ENCODE data around the gene FBXL14.

DNA sequence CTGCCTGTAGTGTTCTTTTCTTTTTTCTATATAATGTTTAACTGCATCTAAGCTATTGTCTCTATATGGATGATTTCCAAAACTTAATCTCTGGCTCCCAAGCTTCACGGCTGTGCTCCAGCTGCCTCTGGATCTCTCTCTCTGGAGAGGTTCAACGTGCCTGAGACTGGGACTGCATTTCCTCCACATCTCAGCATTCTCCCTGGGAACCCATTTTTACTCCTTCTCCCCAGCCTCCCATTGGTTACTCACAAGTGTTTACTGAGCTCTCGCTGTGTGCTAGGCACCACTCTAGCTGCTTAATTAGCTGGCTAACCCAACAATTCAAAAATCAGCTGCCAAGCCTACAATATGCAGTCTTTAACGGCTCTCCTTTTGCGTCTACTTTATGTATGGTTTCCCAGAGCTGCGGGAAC, 34.7 kb downstream of the FBXL14 start:
- TF ChIP-seq, protein P1, sequence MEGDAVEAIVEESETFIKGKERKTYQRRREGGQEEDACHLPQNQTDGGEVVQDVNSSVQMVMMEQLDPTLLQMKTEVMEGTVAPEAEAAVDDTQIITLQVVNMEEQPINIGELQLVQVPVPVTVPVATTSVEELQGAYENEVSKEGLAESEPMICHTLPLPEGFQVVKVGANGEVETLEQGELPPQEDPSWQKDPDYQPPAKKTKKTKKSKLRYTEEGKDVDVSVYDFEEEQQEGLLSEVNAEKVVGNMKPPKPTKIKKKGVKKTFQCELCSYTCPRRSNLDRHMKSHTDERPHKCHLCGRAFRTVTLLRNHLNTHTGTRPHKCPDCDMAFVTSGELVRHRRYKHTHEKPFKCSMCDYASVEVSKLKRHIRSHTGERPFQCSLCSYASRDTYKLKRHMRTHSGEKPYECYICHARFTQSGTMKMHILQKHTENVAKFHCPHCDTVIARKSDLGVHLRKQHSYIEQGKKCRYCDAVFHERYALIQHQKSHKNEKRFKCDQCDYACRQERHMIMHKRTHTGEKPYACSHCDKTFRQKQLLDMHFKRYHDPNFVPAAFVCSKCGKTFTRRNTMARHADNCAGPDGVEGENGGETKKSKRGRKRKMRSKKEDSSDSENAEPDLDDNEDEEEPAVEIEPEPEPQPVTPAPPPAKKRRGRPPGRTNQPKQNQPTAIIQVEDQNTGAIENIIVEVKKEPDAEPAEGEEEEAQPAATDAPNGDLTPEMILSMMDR (IDR thresholded peaks at IDR 0.05): no peak
- TF ChIP-seq EP300 (IDR thresholded peaks at IDR 0.05) (no peak), POLR2AphosphoS5 (IDR thresholded peaks at IDR 0.05) (no peak), POLR2A (IDR thresholded peaks at IDR 0.05) (no peak)

Measured in gastroesophageal sphincter (tissue), 3 donors.